MCF 10A (cell line): ENCODE data around the gene PSMC3IP. TPM values are rescaled to one million over a fixed set of nuclear protein-coding genes. Genes with fewer than 3 reads are reported as not detected.
"Not testable (repeated sequence)": the region's sequence is repeated elsewhere in the genome, so short reads cannot be mapped to it uniquely, and the experiment has no call there.

Experiments used
- BruUV-seq: library from RNA; stranded (reverse); fragments of 400-500 nt; replicated peaks from 2 replicates; lab custom pipeline; 2021; lab: Mats Ljungman, UMichigan
- CTCF ChIA-PET: fragments of 300-600 bp; sonication (Branson Sonifier 250); formaldehyde crosslinking; extraction: SDS; loops from one replicate; lab custom pipeline; 2021; ENCODE audit warnings: antibody characterized with exemption, inconsistent platforms; lab: Yijun Ruan, JAX
- POLR2A ChIA-PET: fragments of 300-600, 350-650 bp; sonication (Branson Sonifier 250); formaldehyde crosslinking; extraction: SDS; loops from one replicate; lab custom pipeline; 2020; ENCODE audit warnings: antibody characterized with exemption, inconsistent platforms; lab: Yijun Ruan, JAX
- DNase-seq: peaks from one replicate; pipeline ENCODE4 v3.0.0-alpha.2; 2018; ENCODE audit not compliant: unreplicated experiment
- H3K27ac Mint-ChIP-seq: one replicate; pipeline ENCODE4 v1.8.0; 2022; ENCODE audit warnings: mild to moderate bottlenecking, low read depth, mixed read lengths; ENCODE audit not compliant: unreplicated experiment
- H3K27me3 Mint-ChIP-seq: one replicate; pipeline ENCODE4 v1.8.0; 2022; ENCODE audit warnings: mixed read lengths; ENCODE audit not compliant: insufficient read depth, unreplicated experiment
- H3K36me3 Mint-ChIP-seq: one replicate; pipeline ENCODE4 v1.8.0; 2022; ENCODE audit warnings: mild to moderate bottlenecking, moderate library complexity, mixed read lengths; ENCODE audit not compliant: insufficient read depth, unreplicated experiment
- H3K4me1 Mint-ChIP-seq: one replicate; pipeline ENCODE4 v1.8.0; 2022; ENCODE audit warnings: mixed read lengths; ENCODE audit not compliant: insufficient read depth, unreplicated experiment
- H3K4me3 Mint-ChIP-seq: one replicate; pipeline ENCODE4 v1.8.0; 2022; ENCODE audit warnings: mild to moderate bottlenecking, moderate library complexity, mixed read lengths; ENCODE audit not compliant: unreplicated experiment
- H3K9me3 Mint-ChIP-seq: one replicate; pipeline ENCODE4 v1.8.0; 2022; ENCODE audit warnings: mixed read lengths; ENCODE audit not compliant: unreplicated experiment
- intact Hi-C: fragments of 100-400 bp; cut with micrococcal nuclease; formaldehyde crosslinking; loops from 2 replicates; pipeline ENCODE4 v1.14.1; 2022
- total RNA-seq: library from RNA; stranded (reverse); gene quantifications from 2 replicates; pipeline ENCODE4 v1.2.3, GENCODE V29; 2022
- TF ChIP-seq, protein P1 (sequence below): fragments of 200-600 bp; IDR thresholded peaks from one replicate; pipeline ENCODE4 v1.8.0; 2022; ENCODE audit warnings: antibody characterized with exemption, mild to moderate bottlenecking; ENCODE audit not compliant: unreplicated experiment

Gene PSMC3IP
- total RNA-seq, 1 experiment from 2014 or later = 12.0 TPM

DNA sequence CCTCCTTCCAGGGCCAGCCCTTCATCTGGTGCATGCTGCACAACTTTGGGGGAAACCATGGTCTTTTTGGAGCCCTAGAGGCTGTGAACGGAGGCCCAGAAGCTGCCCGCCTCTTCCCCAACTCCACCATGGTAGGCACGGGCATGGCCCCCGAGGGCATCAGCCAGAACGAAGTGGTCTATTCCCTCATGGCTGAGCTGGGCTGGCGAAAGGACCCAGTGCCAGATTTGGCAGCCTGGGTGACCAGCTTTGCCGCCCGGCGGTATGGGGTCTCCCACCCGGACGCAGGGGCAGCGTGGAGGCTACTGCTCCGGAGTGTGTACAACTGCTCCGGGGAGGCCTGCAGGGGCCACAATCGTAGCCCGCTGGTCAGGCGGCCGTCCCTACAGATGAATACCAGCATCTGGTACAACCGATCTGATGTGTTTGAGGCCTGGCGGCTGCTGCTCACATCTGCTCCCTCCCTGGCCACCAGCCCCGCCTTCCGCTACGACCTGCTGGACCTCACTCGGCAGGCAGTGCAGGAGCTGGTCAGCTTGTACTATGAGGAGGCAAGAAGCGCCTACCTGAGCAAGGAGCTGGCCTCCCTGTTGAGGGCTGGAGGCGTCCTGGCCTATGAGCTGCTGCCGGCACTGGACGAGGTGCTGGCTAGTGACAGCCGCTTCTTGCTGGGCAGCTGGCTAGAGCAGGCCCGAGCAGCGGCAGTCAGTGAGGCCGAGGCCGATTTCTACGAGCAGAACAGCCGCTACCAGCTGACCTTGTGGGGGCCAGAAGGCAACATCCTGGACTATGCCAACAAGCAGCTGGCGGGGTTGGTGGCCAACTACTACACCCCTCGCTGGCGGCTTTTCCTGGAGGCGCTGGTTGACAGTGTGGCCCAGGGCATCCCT lies 34.1 kb downstream of the PSMC3IP start:
- Mint-ChIP-seq H3K4me1 (peaks cover 13% of the 10 kb centered on the region), H3K27ac (no peak overlapping the region), H3K27me3 (no peaks in the 10 kb centered on the region), H3K4me3 (no peak overlapping the region), H3K9me3 (no peaks in the 10 kb centered on the region), H3K36me3 (peaks cover 48% of the 10 kb centered on the region)
- TF ChIP-seq, protein P1, sequence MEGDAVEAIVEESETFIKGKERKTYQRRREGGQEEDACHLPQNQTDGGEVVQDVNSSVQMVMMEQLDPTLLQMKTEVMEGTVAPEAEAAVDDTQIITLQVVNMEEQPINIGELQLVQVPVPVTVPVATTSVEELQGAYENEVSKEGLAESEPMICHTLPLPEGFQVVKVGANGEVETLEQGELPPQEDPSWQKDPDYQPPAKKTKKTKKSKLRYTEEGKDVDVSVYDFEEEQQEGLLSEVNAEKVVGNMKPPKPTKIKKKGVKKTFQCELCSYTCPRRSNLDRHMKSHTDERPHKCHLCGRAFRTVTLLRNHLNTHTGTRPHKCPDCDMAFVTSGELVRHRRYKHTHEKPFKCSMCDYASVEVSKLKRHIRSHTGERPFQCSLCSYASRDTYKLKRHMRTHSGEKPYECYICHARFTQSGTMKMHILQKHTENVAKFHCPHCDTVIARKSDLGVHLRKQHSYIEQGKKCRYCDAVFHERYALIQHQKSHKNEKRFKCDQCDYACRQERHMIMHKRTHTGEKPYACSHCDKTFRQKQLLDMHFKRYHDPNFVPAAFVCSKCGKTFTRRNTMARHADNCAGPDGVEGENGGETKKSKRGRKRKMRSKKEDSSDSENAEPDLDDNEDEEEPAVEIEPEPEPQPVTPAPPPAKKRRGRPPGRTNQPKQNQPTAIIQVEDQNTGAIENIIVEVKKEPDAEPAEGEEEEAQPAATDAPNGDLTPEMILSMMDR = no peak
- intact Hi-C loops = no loop called here
- BruUV-seq = no TSS peak
- POLR2A ChIA-PET = interaction anchor here (0.6 to 1.1 kb wide), 2 partner anchors 10 to 11 kb away, joined by 3 to 5 read pairs; no protein-coding TSS in a partner anchor
- CTCF ChIA-PET = interaction anchor here (0.6 kb wide), 1 partner anchor 161 kb away, joined by 3 read pairs; no protein-coding TSS in a partner anchor
- DNase-seq = no peak

DNA sequence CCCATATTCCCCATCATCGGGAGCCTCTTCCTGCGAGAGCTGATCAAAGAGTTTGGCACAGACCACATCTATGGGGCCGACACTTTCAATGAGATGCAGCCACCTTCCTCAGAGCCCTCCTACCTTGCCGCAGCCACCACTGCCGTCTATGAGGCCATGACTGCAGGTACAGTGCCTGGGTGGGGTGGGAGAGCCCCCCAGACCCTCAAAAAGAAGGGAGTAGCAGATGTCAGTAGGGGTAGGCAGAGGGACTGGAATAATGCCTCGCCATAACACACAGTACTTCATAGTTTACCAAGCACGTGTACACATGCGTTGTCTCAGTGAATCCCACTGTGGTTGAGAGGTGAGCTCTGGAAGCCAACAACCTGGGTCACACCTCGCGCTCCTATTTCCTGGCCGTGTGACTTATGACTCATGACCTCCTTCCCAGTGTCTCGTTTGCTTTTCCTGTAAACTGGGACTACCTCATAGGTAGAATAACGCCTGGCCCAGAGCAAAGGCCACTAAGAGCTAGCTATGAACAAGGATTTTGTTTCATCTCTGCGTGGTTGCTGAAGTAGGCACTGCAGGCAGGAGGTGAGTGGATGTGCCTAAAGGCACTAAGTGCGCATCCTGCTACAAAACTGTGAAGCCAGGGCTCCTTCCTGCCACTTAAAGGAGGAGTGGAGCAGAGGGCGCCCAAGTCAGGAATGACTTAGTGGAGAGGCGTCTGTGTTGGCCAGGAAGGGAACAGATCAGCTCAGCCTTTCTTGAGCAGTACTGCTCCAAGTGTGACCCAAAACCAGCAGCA lies 36.3 kb downstream of the PSMC3IP start:
- H3K27ac Mint-ChIP-seq = no peak overlapping the region
- TF ChIP-seq, protein P1 = no peak
- DNase-seq = peak; percentile 48
- POLR2A ChIA-PET = interaction anchor here (0.7 to 1.5 kb wide), 3 partner anchors 11 to 611 kb away, joined by 3 to 8 read pairs (median 3); partner anchors contain the start of gene ODAD4
- H3K27me3 Mint-ChIP-seq = no peaks in the 10 kb centered on the region
- CTCF ChIA-PET = interaction anchor here (0.5 to 0.6 kb wide), 3 partner anchors 278 to 465 kb away, joined by 3 to 4 read pairs (median 4); no protein-coding TSS in a partner anchor
- peaks cover 17% of the 10 kb centered on the region for H3K4me1 Mint-ChIP-seq
- no TSS peak for BruUV-seq
- H3K9me3 Mint-ChIP-seq = no peaks in the 10 kb centered on the region
- H3K4me3 Mint-ChIP-seq = no peak overlapping the region
- peaks cover 44% of the 10 kb centered on the region for H3K36me3 Mint-ChIP-seq
- intact Hi-C loops = no loop called here

DNA sequence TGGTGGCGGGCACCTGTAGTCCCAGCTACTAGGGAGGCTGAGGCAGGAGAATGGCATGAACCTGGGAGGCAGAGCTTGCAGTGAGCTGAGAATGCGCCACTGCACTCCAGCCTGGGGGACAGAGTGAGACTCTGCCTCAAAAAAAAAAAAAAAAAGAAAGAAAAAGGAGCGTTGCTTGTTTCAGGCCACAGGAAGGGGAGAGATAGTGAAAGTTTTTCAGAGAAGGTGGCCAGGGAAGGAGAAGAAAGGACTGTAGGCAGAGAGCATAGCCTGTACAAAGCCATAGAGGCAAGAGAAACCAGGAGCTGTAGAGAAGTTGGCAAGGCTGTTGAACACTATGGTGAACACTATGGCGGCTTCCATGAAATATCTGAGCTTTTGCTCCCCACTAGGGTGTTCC lies 37.0 kb downstream of the PSMC3IP start:
- CTCF ChIA-PET = not testable (repeated sequence)

DNA sequence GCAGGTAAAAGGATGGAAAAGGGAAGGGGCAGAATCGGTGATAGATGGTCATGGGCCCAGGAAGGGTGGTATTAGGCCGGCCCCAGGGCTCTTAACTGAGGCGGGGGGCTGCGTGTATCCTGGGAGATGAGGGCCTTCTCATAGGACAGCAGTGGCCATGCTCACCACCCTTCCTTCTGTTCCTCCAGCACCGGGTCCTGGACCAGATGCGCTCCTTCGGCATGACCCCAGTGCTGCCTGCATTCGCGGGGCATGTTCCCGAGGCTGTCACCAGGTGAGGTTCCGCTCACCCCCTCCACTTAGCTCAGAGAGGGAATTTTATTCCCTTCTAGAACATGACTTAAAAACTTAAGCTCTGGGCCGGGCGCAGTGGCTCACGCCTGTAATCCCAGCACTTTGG lies 39.0 kb downstream of the PSMC3IP start:
- DNase-seq = no peak
- H3K9me3 Mint-ChIP-seq = no peaks in the 10 kb centered on the region
- H3K36me3 Mint-ChIP-seq = peaks cover 37% of the 10 kb centered on the region
- BruUV-seq = no TSS peak
- TF ChIP-seq, protein P1 = no peak
- peaks cover 24% of the 10 kb centered on the region for H3K4me1 Mint-ChIP-seq
- ChIA-PET CTCF (interaction anchor here (0.6 to 1.0 kb wide), 3 partner anchors 13 to 471 kb away, joined by 3 to 5 read pairs (median 4); no protein-coding TSS in a partner anchor), POLR2A (interaction anchor here (0.6 to 0.7 kb wide), 2 partner anchors 9 to 13 kb away, joined by 3 to 4 read pairs; no protein-coding TSS in a partner anchor)
- peak overlapping the region; percentile 81 for H3K4me3 Mint-ChIP-seq
- H3K27ac Mint-ChIP-seq = no peak overlapping the region
- intact Hi-C loops = no loop called here
- H3K27me3 Mint-ChIP-seq = no peaks in the 10 kb centered on the region

More for the DNA sequence above, 37.0 kb downstream of the PSMC3IP start:
- DNase-seq, intact Hi-C loops, H3K27me3 Mint-ChIP-seq, H3K4me3 Mint-ChIP-seq, H3K9me3 Mint-ChIP-seq, H3K27ac Mint-ChIP-seq, BruUV-seq: not testable (repeated sequence)
- peaks cover 41% of the 10 kb centered on the region for H3K36me3 Mint-ChIP-seq
- POLR2A ChIA-PET = interaction anchor here (1.5 kb wide), 1 partner anchor 14 kb away, joined by 8 read pairs; no protein-coding TSS in a partner anchor
- H3K4me1 Mint-ChIP-seq = peaks cover 21% of the 10 kb centered on the region
